Suppressor macrophage treated with lipopolysaccharide for 1 hour (primary cell): ENCODE results near the gene PITPNC1.

Source experiments
- DNase-seq, 3 donors: peaks; one replicate each; pipeline ENCODE4 v3.0.0-alpha.2; 2020 to 2022

PITPNC1 gene

DNA sequence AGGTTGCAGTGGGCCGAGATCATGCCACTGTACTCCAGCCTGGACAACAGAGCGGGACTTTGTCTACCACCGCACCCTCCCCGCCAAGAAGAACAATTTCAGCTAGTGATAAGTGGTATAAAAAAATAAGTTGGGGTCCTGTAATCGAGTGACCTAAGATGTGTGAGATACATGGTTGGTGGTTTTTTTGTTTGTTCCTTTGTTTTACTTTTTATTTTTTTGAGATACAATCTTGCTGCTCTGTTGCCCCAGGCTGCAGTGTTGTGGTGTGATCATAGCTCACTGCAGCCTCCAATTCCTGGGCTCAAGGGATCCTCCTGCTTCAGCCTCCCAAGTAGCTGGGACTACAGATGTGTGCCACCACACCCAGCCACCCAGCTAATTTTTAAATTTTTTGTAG lies 58.7 kb downstream of the PITPNC1 start:
- DNase-seq, result no peak

DNA sequence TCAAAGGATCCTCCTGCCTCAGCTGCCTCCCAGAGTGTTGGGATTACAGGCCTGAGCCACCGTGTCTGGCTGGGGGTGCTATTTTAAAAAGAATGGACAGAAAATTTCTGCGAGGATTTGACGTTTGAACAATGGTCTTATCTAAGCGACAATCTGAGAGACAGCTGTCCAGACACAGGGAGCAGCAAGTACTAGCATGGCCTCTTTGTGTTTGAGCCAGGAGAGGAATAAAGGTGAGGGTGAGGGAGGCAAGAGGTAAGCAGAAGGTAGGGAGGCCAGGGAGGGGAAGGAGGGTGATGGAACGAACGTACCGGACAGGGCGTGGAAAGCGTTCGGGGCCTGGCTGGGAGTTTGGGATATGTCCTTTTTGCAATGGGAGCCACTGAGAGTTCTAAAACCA lies 59.2 kb downstream of the PITPNC1 start:
- DNase-seq, result no peak

DNA sequence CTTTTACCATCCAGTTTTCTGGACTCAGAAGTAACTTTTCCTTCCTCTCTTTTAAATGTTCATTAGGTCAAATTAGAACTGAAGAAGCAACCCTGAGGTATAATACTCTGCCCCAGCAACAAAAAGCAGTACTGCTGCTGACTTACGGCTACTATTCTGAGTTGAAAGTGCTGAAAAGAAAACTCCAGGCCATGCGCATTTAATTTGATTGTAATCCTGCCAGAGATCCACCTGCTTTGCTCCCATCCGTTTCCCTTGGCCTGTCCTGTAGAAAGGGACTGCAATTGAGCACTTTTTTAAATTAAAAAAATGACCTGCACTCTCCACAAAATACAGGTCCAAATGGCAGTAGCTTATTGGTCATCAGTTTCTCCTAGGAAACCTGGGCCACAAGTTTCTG lies 61.6 kb downstream of the PITPNC1 start:
- DNase-seq, result no peak

DNA sequence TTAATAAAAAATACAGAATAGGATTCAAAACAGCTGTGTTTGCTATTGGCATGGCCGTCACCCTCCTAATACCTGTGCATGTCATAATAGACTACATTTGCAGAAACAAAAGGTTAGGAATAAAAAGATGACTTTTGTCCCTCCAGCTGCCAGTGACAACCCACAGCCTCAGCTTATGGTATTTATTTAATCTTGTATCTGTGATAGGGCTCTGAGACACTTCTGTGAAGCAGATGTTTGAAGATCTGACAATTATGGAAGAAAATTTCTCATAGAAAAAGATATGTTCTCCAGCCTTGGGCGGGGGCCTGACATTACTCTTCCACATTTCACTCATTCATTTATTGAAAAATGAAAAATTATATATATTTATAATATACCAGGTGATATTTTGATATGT lies 62.2 kb downstream of the PITPNC1 start:
- no peak for DNase-seq

DNA sequence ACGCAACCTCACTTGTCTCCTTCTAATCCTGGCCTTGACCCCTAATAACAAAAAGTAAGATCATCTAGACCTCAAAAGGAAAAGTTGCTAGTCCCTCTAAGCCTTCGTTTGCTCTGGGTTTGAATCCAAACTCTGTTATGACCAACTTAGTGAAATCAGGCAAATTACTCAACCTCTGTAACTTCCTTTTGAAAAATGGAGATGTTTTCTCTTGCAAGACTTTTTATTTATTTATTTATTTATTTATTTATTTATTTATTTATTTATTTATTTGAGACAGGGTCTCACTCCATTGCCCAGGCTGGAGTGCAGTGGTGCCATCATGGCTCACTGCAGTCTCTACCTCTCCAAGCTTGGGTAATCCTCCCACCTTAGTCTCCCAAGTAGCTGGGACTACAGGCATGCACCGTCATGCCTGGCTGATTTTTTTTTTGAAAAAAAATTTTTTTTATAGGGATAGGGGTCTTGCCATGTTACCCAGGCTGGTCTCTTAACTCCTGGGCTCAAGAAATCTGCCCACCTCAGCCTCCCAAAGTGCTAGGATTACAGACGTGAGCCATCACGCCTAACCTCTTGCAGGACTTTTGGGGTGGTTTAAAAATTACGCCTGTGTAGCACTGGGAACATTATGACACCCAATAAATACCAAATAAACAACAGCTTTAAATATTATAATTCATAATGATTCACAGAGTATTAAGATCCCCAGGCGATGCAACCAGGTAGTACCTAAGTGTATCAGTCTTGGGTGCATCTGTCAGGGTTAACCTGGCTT lies 63.4 kb downstream of the PITPNC1 start:
- DNase-seq, result peak in 2 of 3 donors; percentile 58 to 59

DNA sequence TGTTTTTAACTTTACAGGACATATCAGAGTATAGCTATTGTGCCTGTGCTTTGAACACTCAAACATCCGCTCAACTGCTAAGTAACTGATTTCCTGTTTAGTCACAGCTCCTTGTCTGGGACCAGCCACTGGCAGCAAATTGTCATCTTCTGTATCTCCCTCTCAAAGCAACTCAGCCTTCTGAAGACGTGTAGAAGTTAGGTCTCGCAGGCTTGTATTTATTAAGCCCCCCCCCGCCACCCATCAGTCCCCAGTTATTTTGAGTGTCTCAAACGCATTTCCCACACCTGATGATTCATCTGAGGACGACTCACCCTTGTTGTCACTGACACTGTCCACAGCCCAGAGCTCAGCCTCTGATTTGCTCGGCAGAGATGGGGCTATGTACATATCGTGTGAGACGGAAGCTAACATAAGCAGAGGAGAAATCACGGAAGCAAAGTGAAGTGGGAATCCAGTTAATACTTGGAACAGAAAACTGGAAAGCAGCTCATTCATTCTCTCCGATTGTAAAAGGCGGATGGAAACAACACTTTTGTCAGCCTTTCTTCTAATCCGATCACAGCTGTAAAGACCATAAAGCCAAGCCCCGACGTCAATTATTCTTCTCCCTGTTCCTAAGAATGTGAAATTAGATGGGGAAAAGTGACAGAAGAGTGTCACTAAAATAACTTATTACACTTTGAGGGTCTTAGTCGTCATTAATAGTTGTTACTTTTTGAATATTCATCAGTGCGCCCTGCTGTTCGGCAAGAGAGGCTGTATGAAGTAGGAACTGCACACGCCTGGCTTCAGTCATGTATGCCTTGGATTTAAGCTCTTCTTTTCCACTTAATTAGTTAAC lies 64.2 kb downstream of the PITPNC1 start:
- peak; percentile 76 to 89 (median 84) for DNase-seq

DNA sequence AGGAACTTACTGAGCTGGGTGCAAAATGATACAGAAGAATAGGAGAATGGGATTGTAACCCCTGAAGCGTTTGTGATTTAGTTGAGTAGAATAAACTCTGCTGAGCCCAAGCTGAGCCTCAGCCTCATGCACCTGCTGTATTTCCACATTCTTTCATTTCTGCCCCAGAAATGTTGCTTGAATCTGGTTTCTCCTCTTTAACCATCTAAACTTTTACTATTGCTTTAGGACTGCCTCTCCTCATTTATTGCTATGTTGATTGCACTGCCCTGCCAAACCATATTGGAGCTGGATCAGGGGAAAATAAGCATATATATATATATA lies 64.8 kb downstream of the PITPNC1 start:
- DNase-seq, result no peak

DNA sequence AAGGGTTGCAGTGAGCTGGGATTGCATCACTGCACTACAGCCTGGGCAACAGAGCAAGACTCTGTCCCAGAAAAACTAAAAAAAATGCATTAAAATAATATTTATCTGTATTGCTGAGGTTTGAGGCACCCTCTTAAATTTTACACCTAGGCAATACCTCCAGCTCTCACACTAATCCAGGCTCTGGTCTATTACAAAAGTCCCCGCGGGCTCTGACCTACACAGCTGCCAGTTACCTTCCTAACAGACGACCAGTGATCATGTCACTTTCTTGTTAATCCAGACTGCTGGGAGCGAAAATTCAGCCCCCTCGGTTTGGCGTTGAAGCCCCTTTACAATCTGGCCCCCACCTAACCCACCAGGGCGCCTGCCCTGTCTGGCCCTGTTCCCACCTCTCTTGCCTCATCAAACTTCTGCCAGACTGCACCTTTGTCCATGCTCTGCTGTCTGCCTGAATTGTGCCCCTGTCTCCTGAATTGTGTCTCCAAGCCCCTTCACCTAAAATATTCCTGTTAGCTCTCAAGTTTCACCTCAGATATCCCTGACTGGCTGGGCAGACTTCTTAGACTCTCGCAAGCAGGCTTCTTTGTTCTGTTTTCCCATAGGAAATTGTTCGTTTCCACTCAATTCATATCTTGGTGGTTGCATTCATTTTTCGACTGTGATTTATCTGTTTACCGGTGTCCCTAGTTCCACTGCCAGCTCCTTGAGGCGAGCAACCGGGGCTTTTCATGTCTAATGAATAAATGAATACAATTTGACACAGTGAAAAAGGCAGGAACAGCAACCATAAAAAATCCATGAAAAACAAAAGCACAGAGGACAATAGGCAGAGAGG lies 65.9 kb downstream of the PITPNC1 start:
- no peak for DNase-seq

DNA sequence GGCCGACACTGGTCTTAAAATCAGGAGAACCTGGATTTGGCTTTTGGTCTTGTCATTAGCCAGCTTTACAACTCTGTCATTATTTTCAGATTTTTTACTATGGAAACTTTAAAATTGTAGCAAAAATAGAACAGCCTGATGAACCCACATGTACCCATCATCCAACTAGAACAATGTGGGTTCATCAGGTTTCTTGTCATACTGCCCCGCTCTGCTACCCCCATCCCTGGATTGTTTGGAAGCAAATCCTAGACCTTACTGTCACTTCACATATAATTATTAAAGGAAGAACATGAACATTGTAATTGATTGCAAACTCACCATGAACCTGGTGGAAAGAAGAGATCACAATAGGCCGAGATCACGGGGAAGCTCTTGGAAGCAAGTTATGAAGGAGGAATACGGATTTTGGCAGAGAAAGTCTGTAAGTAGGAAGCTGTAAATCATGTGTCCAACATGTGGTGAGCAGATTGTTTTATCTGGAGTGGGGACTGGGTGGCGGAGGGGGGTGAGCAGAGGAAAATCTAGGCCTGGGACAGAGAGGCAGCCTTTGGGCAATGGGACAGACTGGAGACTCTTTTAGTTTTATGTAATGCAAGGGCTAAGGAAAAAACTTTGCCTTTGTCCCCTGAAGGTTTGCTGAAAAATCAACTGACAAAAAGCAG lies 67.0 kb downstream of the PITPNC1 start:
- DNase-seq, result no peak

DNA sequence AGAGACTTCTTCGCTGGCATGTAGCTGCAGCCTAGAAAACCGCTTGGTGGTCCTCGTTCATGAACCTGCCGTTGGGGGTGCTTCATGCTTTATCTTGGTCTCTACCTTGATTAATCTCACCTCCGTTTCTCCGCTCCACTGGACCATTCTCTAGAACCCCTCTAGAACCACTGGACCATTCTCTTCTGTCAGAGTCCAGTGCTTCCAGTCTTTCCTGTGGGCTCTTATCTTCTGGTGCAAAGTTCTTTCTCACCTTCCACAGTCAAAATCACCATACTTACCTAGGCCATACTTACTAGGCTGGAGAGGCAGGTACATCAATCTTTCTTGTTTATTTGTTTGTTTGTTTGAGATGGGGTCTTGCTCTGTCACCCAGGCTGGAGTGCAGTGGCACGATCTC lies 71.4 kb downstream of the PITPNC1 start:
- no peak for DNase-seq

DNA sequence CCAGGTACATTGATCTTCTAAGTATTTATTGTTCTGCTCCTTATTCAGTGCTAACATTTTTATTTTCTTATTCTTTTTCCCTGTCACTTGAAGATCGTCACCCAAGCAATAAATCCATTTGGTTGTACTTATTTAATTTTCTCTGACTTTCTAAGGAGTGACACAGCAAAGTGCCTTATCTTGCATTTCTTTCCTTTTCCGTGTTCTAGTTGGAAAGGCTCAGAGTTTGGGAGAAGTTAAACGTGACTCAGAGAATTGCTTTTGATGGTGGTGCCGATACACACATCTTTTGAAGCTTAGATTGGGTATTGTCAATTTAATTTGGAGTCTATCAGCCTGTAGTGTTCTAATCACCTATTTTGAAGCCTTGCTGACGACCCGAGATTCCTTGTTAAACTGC lies 72.0 kb downstream of the PITPNC1 start:
- DNase-seq, result no peak

DNA sequence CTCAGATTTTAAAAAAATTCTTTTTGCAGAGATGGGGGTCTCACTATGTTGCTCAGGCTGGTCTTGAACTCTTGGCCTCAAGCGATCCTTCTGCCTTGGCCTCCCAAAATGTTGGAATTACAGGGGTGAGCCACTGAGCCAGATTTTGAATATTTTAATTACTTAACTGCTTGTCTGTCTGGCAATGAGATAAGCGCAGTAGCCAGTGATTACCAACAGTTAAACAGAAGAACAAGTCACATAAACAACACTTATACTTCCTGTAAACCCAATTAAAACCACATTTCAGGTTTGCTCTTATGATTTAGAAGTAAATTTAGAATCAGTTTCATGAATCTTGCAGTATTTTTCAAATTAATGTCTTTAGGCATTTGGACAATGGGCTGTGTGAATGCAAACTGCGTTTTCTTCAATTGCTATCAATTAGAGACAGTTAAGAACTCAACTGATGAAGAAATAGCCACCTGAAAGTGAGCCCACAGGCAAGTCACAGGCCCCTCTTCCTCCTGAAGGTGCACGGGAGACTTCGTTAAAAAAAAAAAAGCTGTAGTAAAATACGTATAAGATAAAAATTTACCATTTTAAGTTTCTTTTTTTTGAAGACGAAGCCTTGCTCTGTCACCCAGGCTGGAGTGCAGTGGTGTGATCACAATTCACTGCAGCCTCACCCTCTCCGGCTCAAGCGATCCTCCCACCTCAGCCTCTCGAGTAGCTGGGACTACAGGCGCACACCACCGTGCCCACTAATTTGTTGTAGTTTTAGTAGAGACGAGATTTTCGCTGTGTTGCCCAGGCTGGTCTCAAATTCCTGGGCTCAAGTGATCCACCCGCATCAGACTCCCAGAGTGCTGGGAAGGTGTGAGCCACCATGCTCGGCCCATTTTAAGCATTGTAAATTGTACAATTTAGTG lies 73.0 kb downstream of the PITPNC1 start:
- DNase-seq, result no peak

DNA sequence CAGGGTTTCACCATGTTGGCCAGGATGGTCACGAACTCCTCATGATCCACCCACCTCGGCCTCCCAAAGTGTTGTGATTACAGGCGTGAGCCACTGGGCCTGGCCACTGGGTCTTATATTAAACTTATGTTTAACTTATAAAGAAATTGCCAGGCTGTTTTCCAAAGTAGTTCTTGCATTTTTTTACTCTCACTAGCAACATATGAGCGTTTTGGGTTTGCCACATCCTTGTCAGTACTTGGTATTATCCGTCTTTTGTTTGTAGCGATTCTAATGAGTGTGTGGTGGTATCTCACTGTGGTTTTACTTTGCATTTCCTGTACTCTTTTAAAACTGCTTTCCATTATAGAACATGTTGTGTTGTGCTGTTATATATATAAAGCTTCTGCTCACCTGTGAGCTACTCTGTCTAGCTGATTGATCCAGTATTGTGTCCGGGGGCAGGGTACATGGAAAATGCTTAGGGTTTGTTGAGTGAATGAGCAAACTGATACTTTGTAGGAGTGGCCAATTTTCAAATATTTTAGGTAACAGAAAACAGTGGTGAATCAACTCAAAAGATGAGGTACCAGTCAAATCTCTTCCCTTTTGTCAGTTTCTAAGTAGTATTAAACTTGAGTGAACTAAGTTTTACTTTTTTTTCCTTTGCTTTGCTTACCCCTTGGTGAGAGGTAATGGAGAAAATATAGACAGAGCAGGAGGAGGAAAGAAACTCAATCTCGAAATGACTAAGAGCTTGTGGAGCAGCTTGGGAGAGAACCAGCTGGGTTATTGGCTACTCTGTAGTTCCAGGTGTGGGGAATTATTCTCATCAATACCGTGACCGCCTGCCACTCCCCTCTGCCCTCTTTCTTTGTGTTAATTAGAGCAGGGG lies 75.8 kb downstream of the PITPNC1 start:
- DNase-seq, result no peak

DNA sequence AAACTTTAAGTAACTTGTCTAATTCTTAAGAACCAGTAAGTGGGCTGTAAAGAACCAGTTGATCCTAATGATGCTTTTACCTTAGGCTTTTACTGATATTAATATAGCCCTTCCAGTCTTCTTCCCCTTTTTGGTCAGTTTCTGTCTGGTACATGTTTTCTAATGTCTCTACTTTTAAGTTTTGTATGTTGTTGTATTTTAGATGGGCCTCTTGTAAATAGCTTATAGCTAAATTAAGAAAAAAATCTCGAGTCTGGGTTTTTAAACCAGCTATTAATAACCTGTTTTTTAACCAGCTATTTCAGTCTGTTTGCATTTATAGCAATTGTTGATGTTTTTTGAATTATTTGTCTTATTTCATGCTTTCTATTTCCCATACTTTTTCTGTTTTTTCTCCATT lies 79.0 kb downstream of the PITPNC1 start:
- DNase-seq, result no peak

DNA sequence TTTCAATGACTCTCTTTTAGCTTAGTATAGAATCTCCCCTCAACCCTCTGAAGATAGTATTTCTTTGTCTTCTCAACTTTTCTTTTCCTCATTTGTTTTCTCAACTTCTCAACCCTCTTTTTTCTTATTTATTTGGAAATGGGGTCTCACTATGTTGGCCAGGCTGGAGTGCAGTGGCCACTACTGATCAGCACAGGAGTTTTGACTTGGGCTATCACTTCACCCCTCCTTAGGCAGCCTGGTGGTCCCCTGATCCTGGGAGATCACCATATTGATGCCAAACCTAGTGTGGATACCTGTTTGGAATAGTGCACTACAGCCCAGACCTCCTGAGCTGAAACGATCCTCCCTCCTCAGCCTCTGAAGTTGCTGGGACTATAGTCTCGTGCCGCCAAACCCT lies 79.8 kb downstream of the PITPNC1 start:
- no peak for DNase-seq

DNA sequence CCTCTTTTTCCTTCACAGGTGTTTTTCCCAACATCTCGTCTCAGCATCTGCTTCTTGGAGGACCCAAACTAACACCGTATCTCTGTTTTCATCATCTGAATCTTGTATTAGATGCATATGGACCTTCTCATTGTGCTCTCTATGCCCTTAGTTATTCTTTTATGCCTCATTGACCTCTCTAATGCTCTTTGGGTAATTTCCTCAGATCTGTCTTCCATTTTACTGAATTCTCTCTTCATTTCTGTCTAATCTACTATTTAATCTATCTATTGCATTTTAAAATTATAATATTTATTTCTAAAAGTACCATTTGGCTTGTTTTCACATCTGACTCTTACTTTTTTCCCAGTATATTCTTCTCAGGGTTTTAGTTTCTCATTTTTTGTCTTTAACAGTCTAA lies 81.1 kb downstream of the PITPNC1 start:
- no peak for DNase-seq

DNA sequence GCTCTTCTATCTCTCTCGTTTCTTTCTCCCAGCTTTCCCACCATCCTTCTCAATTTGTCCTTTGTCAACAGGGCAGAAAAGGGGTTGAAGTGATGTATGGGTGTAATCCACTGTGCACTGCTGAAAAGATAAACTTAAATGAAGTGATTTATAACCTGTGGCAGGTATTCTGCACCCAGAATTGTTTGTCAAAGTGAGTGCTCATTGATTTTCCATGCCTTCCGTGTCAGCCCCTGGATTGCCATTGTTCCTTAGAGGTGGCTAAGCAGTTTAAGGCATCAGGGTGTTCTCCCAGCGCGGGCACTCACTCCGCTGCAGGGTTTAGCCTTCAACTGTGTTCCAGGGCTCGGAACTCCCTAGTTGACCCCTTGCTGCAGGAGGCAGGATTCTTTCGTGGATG lies 82.9 kb downstream of the PITPNC1 start:
- DNase-seq, result no peak

DNA sequence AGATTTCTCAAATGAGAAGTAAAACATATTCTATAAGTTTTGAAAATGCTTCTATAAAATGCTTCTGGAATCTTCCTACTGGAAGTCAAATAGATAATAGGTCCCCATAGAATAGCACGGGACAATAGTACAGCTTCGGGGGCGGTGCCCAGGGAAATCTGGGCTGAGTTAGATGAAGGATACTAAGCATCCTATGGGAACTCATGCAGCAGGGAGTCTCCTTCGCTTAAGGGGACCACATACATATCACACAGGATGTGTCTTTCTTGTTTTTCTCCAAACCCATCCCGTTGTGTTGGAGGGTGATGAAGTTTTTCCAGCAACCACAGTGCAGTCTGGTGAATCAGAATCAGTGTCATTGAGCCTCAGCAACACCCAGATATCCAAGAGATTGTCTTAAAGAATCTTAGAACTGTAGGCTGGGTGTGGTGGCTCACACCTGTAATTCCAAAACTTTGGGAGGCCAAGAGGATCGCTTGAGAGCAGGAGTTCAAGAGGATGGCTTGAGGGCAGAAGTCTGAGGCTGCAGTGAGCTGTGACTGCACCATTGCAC lies 84.2 kb downstream of the PITPNC1 start:
- no peak for DNase-seq

DNA sequence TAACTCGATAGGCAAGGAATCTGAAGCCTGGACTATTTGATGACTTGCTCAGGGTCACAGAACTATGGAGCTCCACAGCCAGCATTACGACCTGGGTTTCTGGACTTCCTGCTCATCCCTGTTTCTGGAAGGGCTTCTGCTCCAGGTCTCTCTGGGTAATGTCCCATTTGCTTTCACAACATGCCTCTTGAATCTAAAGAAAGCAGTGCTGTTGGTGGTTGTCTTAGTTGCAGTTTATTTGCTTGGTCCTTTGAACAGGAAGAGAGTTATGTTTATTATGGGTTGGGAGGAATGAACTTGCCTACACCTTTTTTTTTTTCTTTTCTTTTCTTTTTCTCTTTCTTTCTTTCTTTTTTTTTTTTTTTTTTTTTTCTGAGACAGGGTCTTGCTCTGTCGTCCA lies 84.8 kb downstream of the PITPNC1 start:
- DNase-seq, result no peak

DNA sequence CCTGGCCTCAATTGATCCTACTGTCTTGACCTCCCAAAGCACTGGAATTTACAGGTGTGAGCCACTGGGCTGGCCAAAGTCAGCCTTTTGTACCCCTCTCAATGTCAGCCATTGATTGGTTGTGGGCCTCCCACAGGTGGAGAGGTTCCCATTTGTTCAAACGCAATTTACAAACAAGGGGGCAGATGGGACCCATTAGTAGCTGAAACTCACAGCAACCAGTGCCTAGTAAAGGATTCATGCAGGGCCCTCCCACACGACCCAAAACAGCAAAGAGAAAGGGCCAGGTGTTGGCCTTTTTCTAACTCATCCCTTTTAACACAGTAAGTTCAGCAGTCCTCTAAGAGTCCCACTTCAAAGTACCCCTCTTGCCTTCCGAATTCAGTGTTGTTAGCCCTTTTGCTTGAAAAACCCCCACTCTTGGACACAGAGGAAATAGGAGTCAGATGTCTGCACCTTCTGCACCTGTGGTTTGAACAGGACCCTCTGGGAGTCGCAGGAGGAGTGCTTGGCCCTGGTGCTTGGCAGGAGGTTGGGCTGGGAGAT lies 89.2 kb downstream of the PITPNC1 start:
- no peak for DNase-seq
